Lower leg skin (tissue), 3 donors: ENCODE measurements around the gene LY6G6D.

Source experiments
- POLR2A ChIP-seq, 2 donors: fragments of 450-650 bp; IDR thresholded peaks; one replicate each; pipeline ENCODE4 v1.6.1; 2016 to 2017; ENCODE audit warnings: antibody characterized with exemption in 2 of 2, mild to moderate bottlenecking in 1 of 2, moderate library complexity in 1 of 2
- TF ChIP-seq, protein P1 (sequence below), 3 donors: fragments of 450-650 bp; IDR thresholded peaks; one replicate each; pipeline ENCODE4 v1.5.1; 2016; ENCODE audit warnings: antibody characterized with exemption in 3 of 3, mild to moderate bottlenecking in 3 of 3, moderate library complexity in 2 of 3

- TF ChIP-seq, protein P1, sequence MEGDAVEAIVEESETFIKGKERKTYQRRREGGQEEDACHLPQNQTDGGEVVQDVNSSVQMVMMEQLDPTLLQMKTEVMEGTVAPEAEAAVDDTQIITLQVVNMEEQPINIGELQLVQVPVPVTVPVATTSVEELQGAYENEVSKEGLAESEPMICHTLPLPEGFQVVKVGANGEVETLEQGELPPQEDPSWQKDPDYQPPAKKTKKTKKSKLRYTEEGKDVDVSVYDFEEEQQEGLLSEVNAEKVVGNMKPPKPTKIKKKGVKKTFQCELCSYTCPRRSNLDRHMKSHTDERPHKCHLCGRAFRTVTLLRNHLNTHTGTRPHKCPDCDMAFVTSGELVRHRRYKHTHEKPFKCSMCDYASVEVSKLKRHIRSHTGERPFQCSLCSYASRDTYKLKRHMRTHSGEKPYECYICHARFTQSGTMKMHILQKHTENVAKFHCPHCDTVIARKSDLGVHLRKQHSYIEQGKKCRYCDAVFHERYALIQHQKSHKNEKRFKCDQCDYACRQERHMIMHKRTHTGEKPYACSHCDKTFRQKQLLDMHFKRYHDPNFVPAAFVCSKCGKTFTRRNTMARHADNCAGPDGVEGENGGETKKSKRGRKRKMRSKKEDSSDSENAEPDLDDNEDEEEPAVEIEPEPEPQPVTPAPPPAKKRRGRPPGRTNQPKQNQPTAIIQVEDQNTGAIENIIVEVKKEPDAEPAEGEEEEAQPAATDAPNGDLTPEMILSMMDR (IDR thresholded peaks at IDR 0.05) = no peak
- TF ChIP-seq POLR2A (IDR thresholded peaks at IDR 0.05) = no peak
These were observed 3.9 kb upstream of the LY6G6D start for GRCh38 chr6:31711233-31711632.
